HepG2 (cell line): ENCODE measurements around the gene APRT. TPM values are rescaled to one million over a fixed set of nuclear protein-coding genes. Genes with fewer than 3 reads are reported as not detected.

ENCODE experiments used
- ARID5B ChIP-seq: IDR thresholded peaks from 2 replicates; pipeline ENCODE4 v1.4.0; 2020; ENCODE audit warnings: mild to moderate bottlenecking, missing genetic modification reagents
- ATM ChIP-seq: fragments of 450-650 bp; IDR thresholded peaks from 2 replicates; pipeline ENCODE4 v1.7.1; 2017; ENCODE audit warnings: mild to moderate bottlenecking, borderline replicate concordance
- CBX5 ChIP-seq: sonication (generic); formaldehyde crosslinking; IDR thresholded peaks from 2 replicates; pipeline ENCODE4 v1.4.0; 2020; ENCODE audit warnings: missing genetic modification reagents, borderline replicate concordance
- EEA1 ChIP-seq: sonication (generic); formaldehyde crosslinking; IDR thresholded peaks from 2 replicates; pipeline ENCODE4 v1.5.1; 2020; ENCODE audit warnings: mild to moderate bottlenecking, missing genetic modification reagents, borderline replicate concordance
- KLF13 ChIP-seq: sonication (generic); formaldehyde crosslinking; IDR thresholded peaks from 2 replicates; pipeline ENCODE4 v1.4.0; 2020; ENCODE audit warnings: mild to moderate bottlenecking, missing genetic modification reagents
- MYPOP ChIP-seq: sonication (generic); formaldehyde crosslinking; IDR thresholded peaks from 2 replicates; pipeline ENCODE4 v1.8.1; 2023; ENCODE audit warnings: mild to moderate bottlenecking, moderate library complexity, missing genetic modification reagents
- MZF1 ChIP-seq: sonication (generic); formaldehyde crosslinking; IDR thresholded peaks from 2 replicates; pipeline ENCODE4 v1.8.1; 2023; ENCODE audit warnings: mild to moderate bottlenecking, missing genetic modification reagents, borderline replicate concordance
- RELA ChIP-seq: sonication (generic); formaldehyde crosslinking; IDR thresholded peaks from 2 replicates; pipeline ENCODE4 v1.4.0; 2020; ENCODE audit warnings: missing genetic modification reagents
- SP4 ChIP-seq: sonication (generic); formaldehyde crosslinking; IDR thresholded peaks from 2 replicates; pipeline ENCODE4 v1.8.1; 2023; ENCODE audit warnings: mild to moderate bottlenecking, missing genetic modification reagents
- THAP8 ChIP-seq: sonication (generic); formaldehyde crosslinking; IDR thresholded peaks from 2 replicates; pipeline ENCODE4 v1.5.1; 2020; ENCODE audit warnings: missing genetic modification reagents, mild to moderate bottlenecking, borderline replicate concordance
- ZBTB39 ChIP-seq: sonication (generic); formaldehyde crosslinking; IDR thresholded peaks from 2 replicates; pipeline ENCODE4 v1.5.0; 2020; ENCODE audit warnings: missing genetic modification reagents
- ZFP37 ChIP-seq: sonication (generic); formaldehyde crosslinking; IDR thresholded peaks from 2 replicates; pipeline ENCODE4 v1.4.0; 2020; ENCODE audit warnings: missing genetic modification reagents, borderline replicate concordance
- ZMYM4 ChIP-seq: sonication (generic); formaldehyde crosslinking; IDR thresholded peaks from 2 replicates; pipeline ENCODE4 v1.8.1; 2023; ENCODE audit warnings: mild to moderate bottlenecking, missing genetic modification reagents
- ZNF224 ChIP-seq: sonication (generic); formaldehyde crosslinking; IDR thresholded peaks from 2 replicates; pipeline ENCODE4 v1.5.0; 2020; ENCODE audit warnings: mild to moderate bottlenecking, missing genetic modification reagents
- ZNF33B ChIP-seq: sonication (generic); formaldehyde crosslinking; IDR thresholded peaks from 2 replicates; pipeline ENCODE4 v1.5.1; 2020; ENCODE audit warnings: mild to moderate bottlenecking, missing genetic modification reagents
- ZNF460 ChIP-seq: sonication (generic); formaldehyde crosslinking; IDR thresholded peaks from 2 replicates; pipeline ENCODE4 v1.5.1; 2020; ENCODE audit warnings: missing genetic modification reagents, mild to moderate bottlenecking, borderline replicate concordance
- ZNF674 ChIP-seq: sonication (generic); formaldehyde crosslinking; IDR thresholded peaks from 2 replicates; pipeline ENCODE4 v1.5.0; 2020; ENCODE audit warnings: low read depth, mild to moderate bottlenecking, missing genetic modification reagents
- ZNF770 ChIP-seq: sonication (generic); formaldehyde crosslinking; IDR thresholded peaks from 2 replicates; pipeline ENCODE4 v1.5.0; 2020; ENCODE audit warnings: mild to moderate bottlenecking, missing genetic modification reagents
- polyA plus RNA-seq, 8 experiments: library from polyadenylated mRNA; depleted of rRNA in 3 of 8; stranded (reverse) in 7 of 8; unstranded in 1 of 8; fragments of >200 nt; fragmentation: Illumina TruSeq in 4 of 8; extraction: Trizol in 4 of 8; gene quantifications; 2 replicates each; pipeline versions ENCODE4 v1.2.1 to v1.2.3, GENCODE V29; 2011 to 2016; ENCODE audit warnings: low read depth in 4 of 8, missing spikeins in 1 of 8, mixed read lengths in 1 of 8; ENCODE audit not compliant: insufficient read depth in 1 of 8
- total RNA-seq, 5 experiments: library from RNA; depleted of rRNA; stranded (reverse); fragments of >200 nt; fragmentation: Illumina TruSeq; extraction: Trizol; gene quantifications; 2 replicates each; pipeline ENCODE4 v1.2.3, GENCODE V29; 2016; ENCODE audit warnings: low read depth in 1 of 5

APRT gene
- total and polyA plus RNA-seq, 2 of the 13 experiments (the other 11 are each of a cell fraction or from before 2014, with no cell fraction given), result 155 to 242 TPM

GRCh38 chr16:88810912-88811768 is 588 bp downstream of the APRT start (continued):
- peak; percentile 39; the same call in 1 of the 2 replicates for TF ChIP-seq ARID5B
- no peak for TF ChIP-seq ZMYM4
- TF ChIP-seq ZBTB39 (CRISPR knock-in tag), result peak; percentile 23; the same call in 1 of the 2 replicates
- peak; percentile 38; the same call in 1 of the 2 replicates for TF ChIP-seq ZNF224
- no peak for TF ChIP-seq SP4 (CRISPR knock-in tag)
- no peak for TF ChIP-seq ZNF460 (CRISPR knock-in tag)
- TF ChIP-seq KLF13 (CRISPR knock-in tag), result no peak
- TF ChIP-seq RELA (CRISPR knock-in tag), result 0 out of 2 replicates have a peak, but pooled peaks have one; percentile 19
- TF ChIP-seq MYPOP (CRISPR knock-in tag), result 0 out of 2 replicates have a peak, but pooled peaks have one; percentile 45
- TF ChIP-seq ZNF770 (CRISPR knock-in tag), result peak; percentile 8; the same call in 1 of the 2 replicates
- TF ChIP-seq ZNF33B (CRISPR knock-in tag), result no peak
- TF ChIP-seq ZNF674 (CRISPR knock-in tag), result 0 out of 2 replicates have a peak, but pooled peaks have one; percentile 5
- no peak; the same call in 1 of the 2 replicates for TF ChIP-seq THAP8 (CRISPR knock-in tag)
- TF ChIP-seq CBX5 (CRISPR knock-in tag), result peak; percentile 67; the same call in 1 of the 2 replicates
- TF ChIP-seq MZF1 (CRISPR knock-in tag), result no peak
- 0 out of 2 replicates have a peak, but pooled peaks have one; percentile 63 for TF ChIP-seq ZFP37 (CRISPR knock-in tag)
- no peak for TF ChIP-seq ATM
- TF ChIP-seq EEA1 (CRISPR knock-in tag), result peak; percentile 97; the same call in 1 of the 2 replicates
